HL-60/S4 (cell line): ENCODE measurements around the gene IDH2.

ENCODE experiments used
- in situ Hi-C: fragments of 300-500 bp; cut with MboI; formaldehyde crosslinking; loops from 2 replicates; pipeline ENCODE4 v1.14.3; 2022; ENCODE audit warnings: low sequenced_read_pairs

IDH2 gene

GRCh38 chr15:90046289-90046688, 56.0 kb downstream of the IDH2 start:
- in situ Hi-C loops: no loop called here

GRCh38 chr15:90044916-90045371, 57.3 kb downstream of the IDH2 start:
- in situ Hi-C loops: no loop called here

DNA sequence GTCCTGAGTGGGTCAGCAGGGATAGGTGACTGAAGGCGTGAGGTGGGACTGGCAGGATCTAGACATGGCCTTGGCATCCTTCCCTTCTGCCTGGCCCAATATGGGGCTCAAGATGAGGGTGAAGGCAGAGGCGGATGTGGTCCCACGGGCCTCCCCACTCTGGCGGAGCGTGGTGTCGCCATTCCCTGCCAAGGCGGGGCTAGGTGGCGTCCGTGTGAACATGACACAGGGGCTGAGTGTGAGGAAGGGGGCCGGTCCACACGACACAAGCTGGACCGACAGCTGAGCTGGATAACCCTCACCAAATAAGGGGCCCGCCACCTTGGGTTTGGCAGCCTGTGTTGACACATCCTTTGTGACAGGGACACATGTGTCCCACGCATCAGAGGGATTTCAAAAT, 58.1 kb downstream of the IDH2 start:
- in situ Hi-C loops: no loop called here

- in situ Hi-C loops: no loop called here
These were observed 58.7 kb downstream of the IDH2 start for GRCh38 chr15:90043530-90044010.

- in situ Hi-C loops: no loop called here
These were observed 59.3 kb downstream of the IDH2 start for GRCh38 chr15:90042766-90043529.

DNA sequence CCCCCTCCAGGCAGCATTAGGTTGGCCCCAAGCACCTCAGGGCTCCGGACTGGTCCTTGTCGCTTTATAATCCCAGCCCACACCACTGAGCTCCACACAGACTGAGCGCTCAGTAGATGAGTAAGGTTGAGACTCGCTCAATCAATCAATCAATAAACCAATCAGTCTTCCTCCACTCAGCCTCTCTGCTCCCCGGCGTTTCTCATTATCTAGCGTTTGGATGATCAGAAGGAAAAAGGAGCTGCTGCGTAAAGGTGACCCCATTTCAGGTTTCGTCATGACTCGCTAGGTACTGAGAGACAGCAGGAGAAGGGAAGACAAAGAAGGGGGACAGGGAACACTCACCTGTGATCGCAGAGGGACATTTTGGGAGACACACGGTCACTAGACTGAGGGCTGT, 59.9 kb downstream of the IDH2 start:
- in situ Hi-C loops: no loop called here

GRCh38 chr15:90040618-90041017, 61.6 kb downstream of the IDH2 start:
- in situ Hi-C loops: no loop called here

GRCh38 chr15:90039996-90040395, 62.3 kb downstream of the IDH2 start:
- in situ Hi-C loops: no loop called here

DNA sequence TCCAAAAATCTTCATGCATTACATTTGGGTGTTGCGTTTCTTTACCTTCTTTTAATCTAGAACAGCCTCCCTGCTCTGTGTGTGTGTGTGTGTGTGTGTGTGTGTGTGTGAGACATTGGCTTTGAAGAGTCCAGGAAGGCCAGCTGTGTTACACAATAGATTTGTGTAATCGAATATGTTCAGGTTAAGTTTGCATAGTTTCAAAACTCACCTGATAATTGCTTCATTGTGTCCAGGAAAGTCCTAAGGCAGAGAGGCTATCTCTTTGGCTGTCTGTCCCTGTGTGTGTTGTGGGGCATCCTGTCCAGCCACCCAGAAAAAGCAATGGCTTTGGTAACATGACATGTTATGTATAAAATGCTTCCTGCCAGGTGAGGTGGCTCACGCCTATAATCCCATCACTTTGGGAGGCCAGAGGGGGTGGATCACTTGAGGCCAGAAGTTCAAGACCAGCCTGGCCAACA, 63.6 kb downstream of the IDH2 start:
- in situ Hi-C loops: no loop called here

DNA sequence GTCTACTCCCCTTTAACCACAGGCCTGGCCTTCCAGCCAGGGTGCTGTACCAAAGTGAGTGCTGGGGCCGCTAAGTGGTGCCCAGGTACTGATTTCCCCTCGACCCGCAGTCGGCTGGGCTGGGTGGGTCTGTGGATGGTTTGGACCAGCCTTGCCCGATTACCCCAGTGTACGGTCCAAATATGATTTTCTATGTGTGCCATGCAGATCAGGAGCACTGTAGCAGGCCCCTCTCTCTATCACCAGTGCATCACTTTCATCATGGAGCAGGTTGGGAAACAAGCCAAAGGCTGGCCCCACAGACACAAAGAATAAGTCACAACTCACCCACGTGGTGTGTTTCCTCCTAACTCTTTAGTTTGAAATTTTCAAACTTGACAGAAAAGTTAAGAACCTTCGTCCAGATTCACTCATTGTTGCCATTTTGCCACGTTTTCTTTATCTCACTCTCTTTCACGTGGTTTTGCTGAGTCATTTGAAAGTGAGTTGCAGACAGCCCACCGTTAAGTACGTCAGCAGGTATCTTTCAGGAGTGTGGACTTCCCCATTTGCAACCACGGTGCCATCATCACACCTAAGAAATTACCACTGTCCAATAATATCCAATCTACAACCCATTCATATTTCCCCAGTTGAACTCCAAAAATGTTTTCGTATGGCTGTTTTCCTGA, 64.2 kb downstream of the IDH2 start:
- in situ Hi-C loops: no loop called here

GRCh38 chr15:90037511-90037860, 64.8 kb downstream of the IDH2 start:
- in situ Hi-C loops: no loop called here

DNA sequence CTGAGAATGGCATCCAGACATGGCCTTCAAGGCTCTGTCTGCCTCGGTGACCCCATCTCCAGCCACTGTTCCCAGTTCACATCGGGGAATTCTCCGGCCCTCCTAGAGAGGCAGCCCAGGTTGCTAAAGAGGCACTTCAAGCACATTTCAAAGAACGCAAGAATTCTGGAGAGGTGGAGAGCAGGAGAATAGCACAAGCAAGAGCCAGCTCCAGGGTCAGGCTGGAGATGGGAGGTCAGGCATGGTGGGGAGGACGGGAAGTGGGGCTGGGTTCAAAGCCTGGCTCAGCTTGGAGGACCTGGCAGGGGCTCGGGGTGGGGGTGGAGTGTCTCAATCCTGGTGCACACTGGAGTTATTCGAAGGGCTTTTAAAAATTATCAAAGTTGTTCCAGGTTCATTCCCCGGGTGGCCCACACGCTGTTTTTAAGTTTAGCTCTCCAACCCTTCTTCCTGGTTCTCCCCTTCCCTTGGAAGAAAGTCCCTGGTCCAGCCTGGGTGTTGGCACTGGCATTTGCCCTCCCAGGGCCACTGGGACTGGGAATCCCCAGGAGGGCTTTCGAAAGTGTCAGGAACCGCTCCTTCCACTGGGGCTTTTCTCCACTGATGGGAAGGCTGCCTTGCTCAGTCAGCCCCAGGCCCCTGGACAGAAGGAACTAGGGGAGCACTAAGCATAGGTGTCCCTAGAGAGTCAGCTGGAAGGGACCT, 65.3 kb downstream of the IDH2 start:
- in situ Hi-C loops: no loop called here

DNA sequence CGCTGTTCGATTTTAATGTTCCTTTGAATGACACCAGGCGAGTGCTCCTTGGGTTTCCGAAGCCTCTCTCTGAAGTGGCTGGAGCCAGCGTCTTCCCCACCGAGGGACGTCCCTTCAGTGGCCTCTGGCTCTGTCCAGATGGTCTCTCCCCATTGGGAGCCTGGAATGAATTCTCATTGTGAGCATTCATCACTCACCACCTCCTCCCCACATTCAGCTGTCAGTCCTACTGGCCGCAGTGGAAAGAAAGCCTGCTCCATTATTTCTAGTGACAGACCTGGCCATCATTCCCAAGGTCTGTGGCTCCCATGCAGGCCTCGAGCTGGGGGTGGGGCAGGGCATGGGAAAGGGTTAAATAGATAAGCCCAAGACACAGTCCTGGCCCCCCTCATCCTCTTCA, 65.9 kb downstream of the IDH2 start:
- in situ Hi-C loops: no loop called here

DNA sequence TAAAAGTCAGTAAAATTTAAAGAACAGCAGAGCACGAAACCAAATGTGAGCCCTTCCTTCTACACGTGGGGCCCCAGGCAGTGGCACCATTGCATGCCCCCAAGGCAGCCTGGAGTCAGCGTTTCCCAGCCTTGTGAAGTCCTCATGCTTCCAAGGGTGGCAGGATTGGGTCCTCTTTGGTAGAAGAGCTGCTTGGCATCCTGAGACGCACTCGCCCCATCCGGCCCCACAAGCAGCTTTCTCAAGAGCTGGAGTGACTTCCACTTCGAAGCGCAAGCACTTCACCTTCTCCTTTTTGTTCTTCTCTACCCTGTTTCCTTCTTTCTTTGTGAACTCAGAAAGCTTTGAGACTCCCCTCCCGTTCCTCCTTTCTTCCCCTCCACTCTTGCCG, 66.4 kb downstream of the IDH2 start:
- in situ Hi-C loops: no loop called here

DNA sequence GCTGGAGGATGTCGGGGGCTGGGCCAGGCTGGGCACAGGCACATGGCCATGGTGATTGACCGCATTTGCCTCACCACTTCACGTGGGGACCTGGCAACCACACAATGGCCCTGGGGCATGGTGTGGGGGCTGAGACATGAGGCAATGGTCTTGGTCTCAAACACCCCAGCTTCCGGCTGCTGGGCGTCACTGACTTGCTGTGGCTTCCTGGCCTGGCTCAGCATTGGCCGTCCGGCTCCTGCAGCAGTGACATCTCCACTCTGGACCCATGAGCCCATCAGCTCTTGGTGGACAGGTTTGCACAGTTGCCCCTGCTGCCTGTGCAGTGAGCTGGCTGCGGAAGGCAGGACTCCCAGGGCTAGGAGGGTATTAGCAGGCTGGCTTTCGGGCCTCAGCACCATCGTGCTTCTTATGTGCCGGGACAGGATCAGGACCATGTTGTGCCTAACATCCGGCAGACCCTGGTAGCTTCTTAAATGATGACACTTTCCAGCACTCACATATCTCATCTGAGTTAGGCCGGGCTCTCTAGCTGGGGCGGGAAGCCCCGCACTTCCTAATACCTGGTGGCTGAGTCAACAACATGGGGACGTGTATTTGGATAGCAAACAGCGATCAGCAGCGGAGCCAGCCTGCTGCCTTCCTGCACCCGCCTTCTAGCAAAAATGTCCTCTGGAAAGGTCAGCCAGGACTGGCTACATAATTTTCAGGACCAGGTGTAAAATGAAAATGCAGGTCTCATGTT, 67.0 kb downstream of the IDH2 start:
- in situ Hi-C loops: no loop called here

DNA sequence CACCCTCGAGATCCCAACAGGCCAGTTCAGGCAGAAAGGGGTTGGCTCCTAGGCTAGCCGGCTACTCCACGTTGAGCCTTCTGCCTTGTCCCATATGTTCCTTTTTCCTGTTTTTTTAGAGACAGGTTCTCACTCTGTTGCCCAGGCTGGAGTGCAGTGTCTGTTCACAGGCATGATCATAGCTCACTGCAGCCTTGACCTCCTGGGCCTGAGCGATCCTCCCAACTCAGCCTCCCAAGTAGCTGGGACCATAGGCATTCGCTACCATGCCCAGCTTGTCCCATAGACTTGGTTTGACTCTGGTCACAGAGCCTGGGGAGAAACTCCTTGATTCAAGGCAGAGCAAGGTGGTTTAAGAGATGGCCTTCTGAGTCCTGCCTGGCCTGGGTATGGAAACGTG, 68.8 kb downstream of the IDH2 start:
- in situ Hi-C loops: no loop called here
